Nucleus accumbens (tissue), 56 donors: Measurements from ENCODE around the gene TPST2.

Source experiments
- DNase-seq, 56 donors: peaks; one replicate each; lab custom pipeline; 2025; lab: John Stamatoyannopoulos, UW

Gene TPST2

DNA sequence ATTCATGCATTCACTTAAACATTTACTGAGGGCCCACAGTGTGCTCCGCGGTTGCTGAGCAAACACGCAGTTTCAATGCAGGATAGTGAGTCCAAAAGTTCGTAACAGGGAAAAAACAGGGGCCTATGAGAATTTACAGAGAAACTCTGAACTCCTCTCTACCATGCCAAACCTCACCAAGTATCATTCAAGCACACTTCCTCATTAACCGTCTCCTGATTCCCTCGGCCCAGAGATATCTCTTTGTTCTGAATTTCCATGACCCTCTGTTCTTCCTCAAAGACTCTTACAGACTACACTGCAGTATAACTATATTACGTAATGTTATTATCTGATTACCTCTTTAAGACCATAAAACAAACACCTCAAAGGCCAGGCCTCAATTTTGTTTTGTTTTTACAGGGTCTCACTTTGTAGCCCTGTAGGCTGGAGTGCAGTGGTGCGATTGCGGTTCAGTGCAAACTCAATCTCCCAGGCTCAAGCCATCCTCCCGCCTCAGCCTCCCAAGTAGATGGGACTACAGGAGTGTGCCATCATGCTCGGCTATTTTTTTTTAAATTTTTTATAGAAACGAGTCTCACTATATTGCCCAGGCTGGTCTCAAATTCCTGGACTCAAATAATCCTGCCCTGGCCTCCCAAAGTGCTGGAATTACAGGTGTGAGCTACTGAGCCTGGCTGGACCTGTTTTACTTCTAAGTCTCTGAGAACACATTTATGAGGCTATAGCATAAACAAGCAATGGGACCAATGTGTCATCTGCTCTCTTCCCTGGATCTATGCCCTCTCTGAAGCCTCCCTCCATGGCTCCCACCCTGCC, 109.9 kb downstream of the TPST2 start:
- no peak for DNase-seq

DNA sequence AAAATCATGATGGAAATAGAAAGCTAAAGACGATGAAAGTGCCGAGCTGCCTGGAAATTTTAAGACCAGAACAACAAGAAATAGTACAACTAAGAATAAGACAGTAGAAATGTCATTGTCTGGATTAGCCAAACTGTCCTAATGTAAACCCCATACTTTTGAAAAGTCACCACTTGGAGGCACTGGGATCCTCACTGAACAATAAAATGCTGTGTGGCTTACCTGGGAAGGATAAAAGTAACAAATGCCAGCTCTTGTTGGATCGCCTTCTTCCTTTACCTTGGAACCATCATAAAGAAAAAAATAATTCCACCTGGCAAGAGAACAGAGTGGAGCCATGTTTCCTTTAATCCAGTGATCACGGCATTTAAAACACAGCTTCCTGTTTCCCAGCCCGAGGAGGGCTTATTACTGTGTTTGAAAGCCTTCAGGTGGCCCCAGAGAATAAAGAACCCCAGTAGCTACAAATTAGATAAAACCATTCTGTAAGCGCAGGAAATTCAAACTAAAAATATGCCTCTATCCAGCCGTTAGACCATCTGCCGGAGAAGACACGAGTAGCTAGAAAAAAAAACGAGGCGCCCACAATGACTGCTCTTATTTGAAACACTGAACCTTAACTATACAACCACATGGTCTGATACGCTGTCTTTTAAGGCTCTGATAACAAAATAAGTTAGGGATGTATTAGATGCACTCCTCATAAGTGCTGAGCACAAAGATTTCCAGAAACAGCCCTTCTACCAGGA, 110.7 kb downstream of the TPST2 start:
- no peak for DNase-seq

DNA sequence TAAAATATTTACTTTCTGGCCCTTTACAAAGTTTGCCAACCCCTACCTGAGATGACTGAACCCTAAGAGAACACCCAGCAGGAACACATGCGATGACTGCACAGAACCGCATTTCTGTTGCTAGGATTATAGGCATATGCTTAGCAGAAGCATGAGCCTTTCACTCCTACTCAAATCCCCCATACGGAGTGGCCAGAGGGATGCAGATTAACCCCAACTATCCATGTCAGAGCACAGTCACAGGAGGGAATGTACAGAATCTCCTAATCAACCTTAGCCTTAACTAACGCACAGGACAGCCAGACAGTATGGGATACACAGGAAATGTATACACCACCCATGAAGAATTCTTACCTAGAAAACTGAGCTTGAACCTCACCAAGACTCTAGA, 112.6 kb downstream of the TPST2 start:
- DNase-seq: no peak

DNA sequence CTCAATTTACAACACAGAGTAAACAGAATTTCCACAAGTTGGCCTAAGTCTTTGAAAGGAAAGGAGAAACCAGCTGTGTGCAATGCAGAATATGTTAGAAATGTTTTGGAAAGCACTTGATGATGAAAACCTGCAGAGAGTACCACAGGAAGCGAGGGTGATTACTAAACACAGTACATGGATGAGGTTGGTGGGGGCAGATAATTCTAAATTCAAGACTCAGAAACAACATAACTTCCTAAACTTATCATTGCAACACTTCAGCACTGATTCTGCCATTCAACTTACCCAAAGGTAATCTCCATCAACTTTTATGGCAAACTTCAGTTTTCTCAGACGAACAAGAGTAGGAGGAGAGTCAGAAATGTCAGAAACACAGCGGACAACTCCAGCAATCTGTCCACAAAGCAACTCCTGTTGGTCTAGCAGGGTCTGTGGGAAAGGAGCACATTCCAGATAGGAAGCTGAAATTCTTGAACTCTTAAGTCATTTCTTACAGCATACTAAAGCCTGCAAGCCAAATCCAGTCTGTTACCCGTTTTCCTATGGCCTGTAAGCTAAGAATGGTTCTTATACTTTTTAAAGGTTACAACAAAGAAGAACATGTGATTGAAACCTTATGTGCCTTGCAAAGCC, 113.1 kb downstream of the TPST2 start:
- DNase-seq: no peak

DNA sequence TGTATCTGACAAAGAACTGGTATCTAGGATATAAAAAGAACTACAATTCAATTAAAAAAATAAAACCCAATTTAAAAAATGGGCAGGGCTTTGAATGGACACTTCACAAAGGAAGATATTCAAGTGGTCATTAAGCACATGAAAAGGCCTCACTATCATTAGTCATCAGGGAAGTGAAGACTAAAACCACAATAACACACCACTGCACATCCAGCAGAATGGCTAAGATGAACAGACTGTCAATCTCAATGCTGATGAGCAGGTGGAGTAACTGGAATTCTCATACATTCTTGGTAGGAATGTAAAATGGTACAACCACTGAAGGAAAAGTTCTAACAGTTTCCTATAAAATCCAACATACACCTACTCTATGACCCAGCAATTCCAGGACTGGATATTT, 115.2 kb downstream of the TPST2 start:
- DNase-seq: no peak
